LNCAP (cell line): ENCODE measurements around the gene TBCD.

ENCODE experiments used
- CTCF ChIP-seq: fragments of 450-650 bp; IDR thresholded peaks from 2 replicates; pipeline ENCODE4 v1.5.1; 2017; ENCODE audit warnings: mild to moderate bottlenecking

TBCD gene

GRCh38 chr17:82802075-82802780, 50.4 kb downstream of the TBCD start:
- TF ChIP-seq CTCF, result no peak

GRCh38 chr17:82803185-82803584, 51.3 kb downstream of the TBCD start:
- TF ChIP-seq CTCF, result no peak

- TF ChIP-seq CTCF, result no peak
Measured at GRCh38 chr17:82803606-82804005, 51.7 kb downstream of the TBCD start.

GRCh38 chr17:82804442-82805191, 52.8 kb downstream of the TBCD start:
- TF ChIP-seq CTCF, result no peak

GRCh38 chr17:82805254-82805653, 53.4 kb downstream of the TBCD start:
- TF ChIP-seq CTCF, result no peak

- no peak for TF ChIP-seq CTCF
Measured at GRCh38 chr17:82805823-82806222, 54.0 kb downstream of the TBCD start.

- TF ChIP-seq CTCF, result no peak
Measured at GRCh38 chr17:82806645-82807044, 54.8 kb downstream of the TBCD start.
